ENCODE data around the gene PPP2R3B. TPM values are rescaled to one million over a fixed set of nuclear protein-coding genes. Genes with fewer than 3 reads are reported as not detected.

PPP2R3B gene
- total RNA-seq, 4 donors from 2014 or later, result 4.5 to 12.0 (median 5.7) TPM

- DNase-seq (ENCODE audit: low spot score) (no peak), ATAC-seq (ENCODE audit: low FRiP score) (no peak)
- TF ChIP-seq, protein P1, sequence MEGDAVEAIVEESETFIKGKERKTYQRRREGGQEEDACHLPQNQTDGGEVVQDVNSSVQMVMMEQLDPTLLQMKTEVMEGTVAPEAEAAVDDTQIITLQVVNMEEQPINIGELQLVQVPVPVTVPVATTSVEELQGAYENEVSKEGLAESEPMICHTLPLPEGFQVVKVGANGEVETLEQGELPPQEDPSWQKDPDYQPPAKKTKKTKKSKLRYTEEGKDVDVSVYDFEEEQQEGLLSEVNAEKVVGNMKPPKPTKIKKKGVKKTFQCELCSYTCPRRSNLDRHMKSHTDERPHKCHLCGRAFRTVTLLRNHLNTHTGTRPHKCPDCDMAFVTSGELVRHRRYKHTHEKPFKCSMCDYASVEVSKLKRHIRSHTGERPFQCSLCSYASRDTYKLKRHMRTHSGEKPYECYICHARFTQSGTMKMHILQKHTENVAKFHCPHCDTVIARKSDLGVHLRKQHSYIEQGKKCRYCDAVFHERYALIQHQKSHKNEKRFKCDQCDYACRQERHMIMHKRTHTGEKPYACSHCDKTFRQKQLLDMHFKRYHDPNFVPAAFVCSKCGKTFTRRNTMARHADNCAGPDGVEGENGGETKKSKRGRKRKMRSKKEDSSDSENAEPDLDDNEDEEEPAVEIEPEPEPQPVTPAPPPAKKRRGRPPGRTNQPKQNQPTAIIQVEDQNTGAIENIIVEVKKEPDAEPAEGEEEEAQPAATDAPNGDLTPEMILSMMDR (IDR thresholded peaks at IDR 0.05), result no peak
Observed at GRCh38 chrX:362351-362750, 24.4 kb downstream of the PPP2R3B start.

GRCh38 chrX:361231-362145, 25.2 kb downstream of the PPP2R3B start:
- ATAC-seq (ENCODE audit: low FRiP score), result no peak
- TF ChIP-seq, protein P1 (IDR thresholded peaks at IDR 0.05), result no peak
- no peak for DNase-seq (ENCODE audit: low spot score)

DNA sequence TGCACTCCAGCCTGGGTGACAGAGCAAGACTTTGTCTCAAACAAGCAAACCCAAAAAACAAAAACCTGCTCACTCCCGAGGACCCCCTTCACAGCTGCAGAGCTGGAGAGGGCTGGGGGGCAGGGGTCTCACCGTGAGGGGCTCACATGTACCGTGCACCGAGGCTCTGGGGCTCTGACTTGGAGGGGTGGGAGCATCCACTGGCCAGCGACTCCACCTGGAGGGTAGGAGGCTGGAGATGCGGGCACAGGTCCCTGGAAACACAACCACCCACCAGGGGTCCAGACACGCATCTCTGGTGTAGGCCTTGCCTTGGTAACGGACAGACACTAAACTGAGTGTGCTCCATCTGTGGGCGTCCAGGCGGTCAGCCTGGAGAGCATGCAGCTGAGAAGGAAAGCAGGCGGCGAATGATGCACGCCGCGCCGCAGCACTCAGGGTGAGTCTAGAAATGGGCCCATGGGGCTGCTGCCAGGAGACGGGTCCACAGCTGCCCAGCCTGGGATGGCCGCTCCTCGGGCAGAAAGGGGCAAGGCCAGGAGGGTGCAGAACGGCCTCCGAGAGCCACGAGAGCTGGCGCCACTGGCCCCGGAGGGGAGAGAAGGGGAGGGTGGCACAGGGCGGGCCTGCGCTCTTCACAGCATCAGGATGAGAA, 26.1 kb downstream of the PPP2R3B start:
- DNase-seq (ENCODE audit: low spot score) (no peak), ATAC-seq (ENCODE audit: low FRiP score) (no peak)
- TF ChIP-seq, protein P1 (IDR thresholded peaks at IDR 0.05), result no peak

DNA sequence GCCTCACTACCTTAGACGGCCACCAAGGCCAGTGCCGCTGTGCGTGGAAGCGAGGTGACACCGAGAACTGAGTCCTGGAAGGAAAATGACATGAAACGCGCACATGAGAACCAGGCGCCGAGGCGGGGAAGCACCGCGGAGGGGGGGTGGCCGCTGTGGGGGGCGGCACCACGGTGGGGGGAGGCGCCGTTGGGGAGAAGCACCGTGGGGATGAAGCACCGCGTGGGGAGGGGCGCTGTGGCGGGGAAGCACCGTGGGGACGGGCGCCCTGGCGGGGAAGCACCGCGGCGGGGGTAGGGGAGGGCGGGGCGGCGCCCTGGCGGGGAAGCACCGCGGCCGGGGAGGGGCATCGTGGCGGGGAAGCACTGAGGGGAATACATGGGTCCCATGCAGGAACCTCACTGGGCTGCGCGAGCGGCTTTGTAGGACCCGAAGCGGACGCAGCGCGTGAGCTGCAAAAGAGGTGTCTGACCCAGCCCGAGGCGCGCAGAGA, 28.0 kb downstream of the PPP2R3B start:
- TF ChIP-seq, protein P1 (IDR thresholded peaks at IDR 0.05), result no peak
- ATAC-seq (ENCODE audit: low FRiP score) (no peak), DNase-seq (ENCODE audit: low spot score) (no peak)

GRCh38 chrX:357693-358471, 28.8 kb downstream of the PPP2R3B start:
- DNase-seq (ENCODE audit: low spot score) (no peak), ATAC-seq (ENCODE audit: low FRiP score) (no peak)
- TF ChIP-seq, protein P1 (IDR thresholded peaks at IDR 0.05), result no peak

DNA sequence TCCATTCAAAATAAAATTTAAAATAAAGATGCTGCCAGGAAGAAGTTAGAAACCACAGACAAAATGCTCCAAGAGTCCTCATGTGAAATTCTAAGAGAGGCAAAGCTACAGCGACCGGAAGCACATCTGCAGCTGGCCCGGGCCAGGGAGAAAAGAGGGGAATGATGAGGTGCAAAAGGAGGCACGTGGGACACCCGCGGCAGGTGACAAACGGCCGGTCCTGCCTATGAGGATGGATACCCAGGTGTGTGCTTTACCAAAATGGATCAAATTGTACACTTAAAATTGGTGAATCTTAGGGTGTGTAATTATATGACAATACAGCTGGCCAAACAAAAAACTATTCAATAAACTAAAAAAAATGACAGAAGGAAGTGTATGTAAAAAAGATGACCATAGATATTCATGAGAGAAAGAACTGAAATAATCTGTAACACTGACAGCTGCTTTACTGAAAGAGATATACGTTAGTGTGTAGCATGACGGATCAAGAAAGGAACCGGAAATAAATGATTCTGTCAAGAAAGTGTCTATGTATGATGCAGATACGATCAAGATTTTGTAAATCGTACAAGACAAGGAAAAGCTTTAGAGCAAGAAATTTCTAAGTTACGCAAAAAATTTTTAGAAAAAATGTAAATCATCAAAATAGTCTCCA, 29.5 kb downstream of the PPP2R3B start:
- DNase-seq (ENCODE audit: low spot score) (no peak), ATAC-seq (ENCODE audit: low FRiP score) (no peak)
- TF ChIP-seq, protein P1 (IDR thresholded peaks at IDR 0.05), result no peak
